Ishikawa (cell line): Measurements from ENCODE around the gene DCTPP1.
A peak's percentile ranks its signal among the peaks of the same experiment; 100 is the strongest.

Source experiments
- CEBPB ChIP-seq: IDR thresholded peaks from 2 replicates; pipeline ENCODE4 v1.6.1; 2012
- CREB1 ChIP-seq: IDR thresholded peaks from 2 replicates; pipeline ENCODE4 v1.6.1; 2012; ENCODE audit warnings: low read depth
- EGR1 ChIP-seq: IDR thresholded peaks from 2 replicates; pipeline ENCODE4 v1.6.1; 2012
- EP300 ChIP-seq: IDR thresholded peaks from 2 replicates; pipeline ENCODE4 v1.6.1; 2012; ENCODE audit warnings: borderline replicate concordance
- FOXM1 ChIP-seq: IDR thresholded peaks from 2 replicates; pipeline ENCODE4 v1.6.1; 2012; ENCODE audit warnings: low read depth, borderline replicate concordance
- NFIC ChIP-seq: IDR thresholded peaks from 2 replicates; pipeline ENCODE4 v1.6.1; 2012
- RAD21 ChIP-seq: IDR thresholded peaks from 2 replicates; pipeline ENCODE4 v1.6.1; 2012; ENCODE audit warnings: low read depth
- TAF1 ChIP-seq: IDR thresholded peaks from 2 replicates; pipeline ENCODE4 v1.6.1; 2012; ENCODE audit warnings: low read depth, mild to moderate bottlenecking
- TCF12 ChIP-seq: IDR thresholded peaks from 2 replicates; pipeline ENCODE4 v1.6.1; 2012; ENCODE audit warnings: low read depth
- TEAD4 ChIP-seq: IDR thresholded peaks from 2 replicates; pipeline ENCODE4 v1.6.1; 2012
- YY1 ChIP-seq: IDR thresholded peaks from 2 replicates; pipeline ENCODE4 v1.6.1; 2012; ENCODE audit warnings: low read depth
- ZBTB7A ChIP-seq: IDR thresholded peaks from 2 replicates; pipeline ENCODE4 v1.6.1; 2012; ENCODE audit warnings: low read depth
- TF ChIP-seq, protein P1 (sequence below): IDR thresholded peaks from 2 replicates; pipeline ENCODE4 v1.6.1; 2012
- TF ChIP-seq, protein P2 (sequence below): IDR thresholded peaks from 2 replicates; pipeline ENCODE4 v1.6.1; 2012
- TF ChIP-seq, protein P3 (sequence below): IDR thresholded peaks from 2 replicates; pipeline ENCODE4 v1.6.1; 2012; ENCODE audit warnings: low read depth, mild to moderate bottlenecking

DCTPP1 gene

GRCh38 chr16:30380072-30380802 is 49.6 kb downstream of the DCTPP1 start:
- TF ChIP-seq CREB1, result no peak
- TF ChIP-seq, protein P1, sequence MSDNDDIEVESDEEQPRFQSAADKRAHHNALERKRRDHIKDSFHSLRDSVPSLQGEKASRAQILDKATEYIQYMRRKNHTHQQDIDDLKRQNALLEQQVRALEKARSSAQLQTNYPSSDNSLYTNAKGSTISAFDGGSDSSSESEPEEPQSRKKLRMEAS, result no peak
- no peak for TF ChIP-seq EGR1
- TF ChIP-seq TEAD4, result no peak
- TF ChIP-seq CEBPB, result no peak
- TF ChIP-seq EP300, result no peak
- no peak for TF ChIP-seq YY1
- no peak for TF ChIP-seq TCF12
- no peak for TF ChIP-seq TAF1
- TF ChIP-seq NFIC, result no peak
- TF ChIP-seq, protein P2, sequence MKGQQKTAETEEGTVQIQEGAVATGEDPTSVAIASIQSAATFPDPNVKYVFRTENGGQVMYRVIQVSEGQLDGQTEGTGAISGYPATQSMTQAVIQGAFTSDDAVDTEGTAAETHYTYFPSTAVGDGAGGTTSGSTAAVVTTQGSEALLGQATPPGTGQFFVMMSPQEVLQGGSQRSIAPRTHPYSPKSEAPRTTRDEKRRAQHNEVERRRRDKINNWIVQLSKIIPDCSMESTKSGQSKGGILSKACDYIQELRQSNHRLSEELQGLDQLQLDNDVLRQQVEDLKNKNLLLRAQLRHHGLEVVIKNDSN, result no peak
- TF ChIP-seq ZBTB7A, result no peak

GRCh38 chr16:30379158-30379783 is 50.6 kb downstream of the DCTPP1 start:
- TF ChIP-seq YY1 (no peak), CREB1 (no peak), TEAD4 (no peak), FOXM1 (no peak), ZBTB7A (peak; percentile 65; the same call in 1 of the 2 replicates), TCF12 (no peak), TAF1 (no peak)
- TF ChIP-seq, protein P3, sequence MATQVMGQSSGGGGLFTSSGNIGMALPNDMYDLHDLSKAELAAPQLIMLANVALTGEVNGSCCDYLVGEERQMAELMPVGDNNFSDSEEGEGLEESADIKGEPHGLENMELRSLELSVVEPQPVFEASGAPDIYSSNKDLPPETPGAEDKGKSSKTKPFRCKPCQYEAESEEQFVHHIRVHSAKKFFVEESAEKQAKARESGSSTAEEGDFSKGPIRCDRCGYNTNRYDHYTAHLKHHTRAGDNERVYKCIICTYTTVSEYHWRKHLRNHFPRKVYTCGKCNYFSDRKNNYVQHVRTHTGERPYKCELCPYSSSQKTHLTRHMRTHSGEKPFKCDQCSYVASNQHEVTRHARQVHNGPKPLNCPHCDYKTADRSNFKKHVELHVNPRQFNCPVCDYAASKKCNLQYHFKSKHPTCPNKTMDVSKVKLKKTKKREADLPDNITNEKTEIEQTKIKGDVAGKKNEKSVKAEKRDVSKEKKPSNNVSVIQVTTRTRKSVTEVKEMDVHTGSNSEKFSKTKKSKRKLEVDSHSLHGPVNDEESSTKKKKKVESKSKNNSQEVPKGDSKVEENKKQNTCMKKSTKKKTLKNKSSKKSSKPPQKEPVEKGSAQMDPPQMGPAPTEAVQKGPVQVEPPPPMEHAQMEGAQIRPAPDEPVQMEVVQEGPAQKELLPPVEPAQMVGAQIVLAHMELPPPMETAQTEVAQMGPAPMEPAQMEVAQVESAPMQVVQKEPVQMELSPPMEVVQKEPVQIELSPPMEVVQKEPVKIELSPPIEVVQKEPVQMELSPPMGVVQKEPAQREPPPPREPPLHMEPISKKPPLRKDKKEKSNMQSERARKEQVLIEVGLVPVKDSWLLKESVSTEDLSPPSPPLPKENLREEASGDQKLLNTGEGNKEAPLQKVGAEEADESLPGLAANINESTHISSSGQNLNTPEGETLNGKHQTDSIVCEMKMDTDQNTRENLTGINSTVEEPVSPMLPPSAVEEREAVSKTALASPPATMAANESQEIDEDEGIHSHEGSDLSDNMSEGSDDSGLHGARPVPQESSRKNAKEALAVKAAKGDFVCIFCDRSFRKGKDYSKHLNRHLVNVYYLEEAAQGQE, result no peak
- TF ChIP-seq, protein P1, result no peak

GRCh38 chr16:30378236-30379157 is 51.3 kb downstream of the DCTPP1 start:
- TF ChIP-seq, protein P3, result no peak
- peak; percentile 35; the same call in 1 of the 2 replicates for TF ChIP-seq YY1
- no peak for TF ChIP-seq TEAD4
- TF ChIP-seq RAD21, result no peak
- TF ChIP-seq, protein P1, result peak; percentile 86
- no peak for TF ChIP-seq NFIC
- TF ChIP-seq FOXM1, result no peak
- no peak for TF ChIP-seq ZBTB7A
- no peak for TF ChIP-seq CEBPB
- no peak for TF ChIP-seq CREB1
- no peak for TF ChIP-seq EP300
- TF ChIP-seq EGR1, result no peak
- peak; percentile 67 for TF ChIP-seq TAF1
- no peak for TF ChIP-seq TCF12
- TF ChIP-seq, protein P2, result 0 out of 2 replicates have a peak, but pooled peaks have one; percentile 11

DNA sequence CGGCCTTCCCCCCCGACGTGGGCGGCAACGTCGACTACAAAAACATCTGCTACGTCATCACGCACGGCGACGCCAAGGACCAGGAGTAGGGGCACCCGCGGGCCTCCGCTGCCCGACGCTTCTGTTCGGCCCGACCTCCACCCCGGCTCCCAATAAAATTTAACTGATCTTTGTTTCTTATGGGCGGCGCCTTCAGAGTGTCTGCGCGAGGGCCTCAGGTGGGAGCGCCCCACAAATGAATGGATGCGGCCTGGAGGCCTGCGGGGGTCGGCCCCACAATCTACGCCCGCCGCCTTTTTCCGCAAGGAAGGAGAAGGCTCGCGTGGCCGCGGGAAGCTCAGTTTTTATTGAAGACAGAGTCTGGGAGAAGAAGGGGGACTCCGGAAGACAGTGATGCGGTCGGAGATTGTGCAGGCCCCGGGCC is 52.0 kb downstream of the DCTPP1 start:
- TF ChIP-seq YY1, result no peak
- TF ChIP-seq CREB1, result peak; percentile 78
- 0 out of 2 replicates have a peak, but pooled peaks have one; percentile 41 for TF ChIP-seq ZBTB7A
- TF ChIP-seq TCF12, result 0 out of 2 replicates have a peak, but pooled peaks have one; percentile 16
- peak; percentile 63 for TF ChIP-seq TAF1
- no peak for TF ChIP-seq CEBPB
- TF ChIP-seq, protein P1, result peak; percentile 82
- TF ChIP-seq EP300, result peak; percentile 25; the same call in 1 of the 2 replicates
- TF ChIP-seq EGR1, result peak; percentile 95
